Measurements from ENCODE around the gene PICK1. TPM values are rescaled to one million over a fixed set of nuclear protein-coding genes. Genes with fewer than 3 reads are reported as not detected.
A peak's percentile ranks its signal among the peaks of the same experiment; 100 is the strongest.

Gene PICK1
- total and polyA plus RNA-seq, 2 of the 8 experiments (the other 6 are each of a cell fraction or from before 2014, with no cell fraction given): 20.4 to 22.9 TPM

DNA sequence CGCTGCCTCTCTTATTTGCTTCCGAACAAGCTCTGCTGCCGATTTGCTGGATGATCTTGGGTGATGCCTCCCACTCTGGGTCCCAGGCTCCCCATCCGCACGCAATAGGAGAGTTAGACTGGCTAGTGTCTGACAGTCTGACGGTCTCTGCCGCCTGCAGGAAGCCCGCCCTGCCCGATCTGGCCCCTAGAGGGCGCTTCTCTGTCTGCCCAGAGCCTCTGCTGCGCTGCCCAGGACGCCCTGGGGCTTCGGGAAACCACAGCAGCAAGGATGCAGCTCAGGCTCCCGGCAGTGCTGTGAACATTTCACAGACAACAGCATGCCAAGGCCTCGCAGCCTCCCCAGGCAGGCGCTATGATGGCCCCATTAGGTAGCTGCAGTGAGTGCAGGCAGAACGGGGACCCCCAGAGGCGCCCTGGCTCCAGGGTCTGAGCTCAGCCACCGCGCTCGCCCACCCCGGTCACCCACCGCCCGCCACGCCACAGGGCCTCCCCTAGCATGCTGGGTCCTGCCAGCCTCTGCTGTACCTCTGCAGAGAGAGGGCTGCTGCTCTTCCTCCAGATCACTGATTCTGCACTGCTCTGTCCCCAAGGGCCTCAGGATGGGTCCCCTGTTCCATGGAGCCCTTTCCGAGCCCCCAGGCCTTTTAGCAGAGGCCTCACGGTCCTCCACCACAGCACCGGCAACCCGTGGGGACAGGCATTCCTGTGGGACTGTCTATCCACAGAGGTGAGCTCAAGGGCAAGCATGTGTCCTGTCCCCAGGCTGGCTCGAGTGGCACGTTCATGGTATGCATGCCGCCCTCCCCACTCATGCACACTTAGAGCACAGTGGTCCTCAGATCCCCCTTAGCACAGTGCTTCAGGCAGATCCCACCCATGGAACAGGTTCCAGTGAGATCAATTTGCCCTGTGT lies 57.5 kb downstream of the PICK1 start:
- ChIA-PET CTCF (ENCODE audit: partially characterized antibody) (interaction anchor here (0.7 to 10.2 kb wide), 47 partner anchors 8 to 333 kb away, joined by 3 to 194 read pairs (median 4); partner anchors contain the start of genes C22orf23 and POLR2F), POLR2A (ENCODE audit: partially characterized antibody) (interaction anchor here (1.0 to 1.3 kb wide), 4 partner anchors 9 to 80 kb away, joined by 3 to 4 read pairs (median 4); no protein-coding TSS in a partner anchor)
- Histone ChIP-seq H3K4ac (replicated peaks; ENCODE audit: insufficient read length, low read depth, low read length) (no peak overlapping the region), H3K56ac (replicated peaks; ENCODE audit: insufficient read length, low read depth, low read length) (no peak overlapping the region), H4K91ac (replicated peaks; ENCODE audit: insufficient read length, low read length) (no peak overlapping the region), H2BK15ac (ENCODE audit: low read length) (no peak overlapping the region; the same call in none of the 2 replicates), H3K36me3 (ENCODE audit: control insufficient read depth in 2 of 4, insufficient read depth in 4 of 4, low read length in 3 of 4) (no peaks in the 10 kb centered on the region), H3K9ac (replicated peaks in 1 of 4; ENCODE audit: extremely low read depth in 1 of 4, low read depth in 3 of 4, low read length in 3 of 4) (no peak overlapping the region), H3K27me3 (replicated peaks in 1 of 4; ENCODE audit: control insufficient read depth in 3 of 4, extremely low read depth in 1 of 4, insufficient read depth in 3 of 4, low read length in 3 of 4) (no peaks in the 10 kb centered on the region; a peak in 2 of 7 replicates), H2BK20ac (ENCODE audit: low read length) (peak overlapping the region; percentile 21; the same call in 1 of the 2 replicates), H4K5ac (ENCODE audit: insufficient read length, low read depth, low read length) (no peak overlapping the region), H2AFZ (ENCODE audit: low read length) (no peak overlapping the region), H3K23ac (ENCODE audit: insufficient read length) (no peak overlapping the region), H3K18ac (ENCODE audit: extremely low read depth, low read length) (no peak overlapping the region; the same call in 1 of the 2 replicates), H3K4me2 (ENCODE audit: insufficient read depth in 1 of 2, low read depth in 2 of 2, low read length in 2 of 2) (no peak overlapping the region), H2AK5ac (ENCODE audit: low read depth, low read length) (no peak overlapping the region), H2BK12ac (ENCODE audit: low read depth, low read length) (peak overlapping the region; percentile 75; the same call in 1 of the 2 replicates), H2BK5ac (ENCODE audit: low read depth, low read length) (0 out of 2 replicates have a peak overlapping the region, but pooled peaks have one; percentile 60), H3K79me1 (ENCODE audit: low read depth, low read length) (no peaks in the 10 kb centered on the region), H3K4me3 (ENCODE audit: extremely low read depth in 1 of 4, insufficient read depth in 2 of 4, low read depth in 3 of 4, low read length in 4 of 4) (no peak overlapping the region), H2BK120ac (replicated peaks; ENCODE audit: low read depth, low read length) (no peak overlapping the region), H4K8ac (ENCODE audit: extremely low read depth, insufficient read depth, low read length) (peak overlapping the region; percentile 78; the same call in 1 of the 2 replicates), H3K9me3 (ENCODE audit: insufficient read depth in 2 of 2, low read depth in 1 of 2, low read length in 1 of 2) (no peaks in the 10 kb centered on the region), H3K23me2 (ENCODE audit: low read depth, low read length) (no peaks in the 10 kb centered on the region), H4K20me1 (replicated peaks in 1 of 2; ENCODE audit: control insufficient read depth in 1 of 2, insufficient read depth in 2 of 2, low read length in 2 of 2) (no peaks in the 10 kb centered on the region), H3K79me2 (ENCODE audit: control insufficient read depth in 1 of 2, insufficient read depth in 2 of 2, low read length in 2 of 2) (no peaks in the 10 kb centered on the region), H3K14ac (ENCODE audit: insufficient read length) (no peak overlapping the region), H3K27ac (ENCODE audit: low read depth, low read length) (no peak overlapping the region), H3K4me1 (replicated peaks in 1 of 4; ENCODE audit: control insufficient read depth in 3 of 4, insufficient read depth in 4 of 4, low read length in 3 of 4) (peaks cover 0 to 9% (median 7%) of the 10 kb centered on the region in 4 experiments; a peak in 3 of 7 replicates)
- DNase-seq (ENCODE audit: low read depth in 1 of 2, low spot score in 2 of 2) (peak in 1 of 2 experiments; percentile 99), FAIRE-seq (no peak)
- 54% methylated on average over 31 of the region's 32 CpGs; no CpG with 5 or more reads in 1 of the 2 experiments for WGBS, 2 experiments (ENCODE audit: extremely low coverage in 1 of 2, insufficient coverage in 1 of 2, insufficient read length in 1 of 2, insufficient replicate concordance in 2 of 2, low coverage in 1 of 2, low lambda C conversion rate in 2 of 2, missing lambda C conversion rate in 1 of 2)
- no peak for TF ChIP-seq ASH2L (IDR thresholded peaks at IDR 0.05; ENCODE audit: low read length)
- no peak for TF ChIP-seq SUZ12 (IDR thresholded peaks at IDR 0.05; ENCODE audit: low read length)
- TF ChIP-seq TEAD4 (IDR thresholded peaks at IDR 0.05; ENCODE audit: low read depth, low read length): no peak
- no peak for TF ChIP-seq RXRA (IDR thresholded peaks at IDR 0.05; ENCODE audit: insufficient read depth, low read depth, low read length)
- TF ChIP-seq TAF1 (IDR thresholded peaks at IDR 0.05; ENCODE audit: low read depth, low read length): no peak
- TF ChIP-seq SP1 (IDR thresholded peaks at IDR 0.05; ENCODE audit: low read depth, low read length): no peak
- no peak for TF ChIP-seq CTBP2 (IDR thresholded peaks at IDR 0.05; ENCODE audit: borderline replicate concordance, insufficient read depth, insufficient read length, low read length)
- peak; percentile 61; the same call in 1 of the 2 replicates for TF ChIP-seq YY1 (IDR thresholded peaks at IDR 0.05; ENCODE audit: low read depth, low read length)
- TF ChIP-seq RAD21 (IDR thresholded peaks at IDR 0.05 in 1 of 2, conservative IDR thresholded peaks at IDR 0.05 in 1 of 2; ENCODE audit: low read depth in 2 of 2, low read length in 2 of 2): peak; percentile 70 to 81
